Tibial nerve (tissue), 4 donors: Measurements from ENCODE around the gene KCNJ15. TPM values are rescaled to one million over a fixed set of nuclear protein-coding genes. Genes with fewer than 3 reads are reported as not detected.

Experiments
- DNase-seq, 2 donors: peaks; one replicate each; pipeline ENCODE4 v3.0.0-alpha.2; 2019; ENCODE audit warnings: low spot score in 2 of 2
- H3K27ac ChIP-seq, 4 donors: fragments of 200-600 bp; sonication (generic) in 3 of 4; one replicate each; pipeline ENCODE4 v1.5.1; 2017 to 2019; ENCODE audit warnings: mild to moderate bottlenecking in 1 of 4
- H3K27me3 ChIP-seq, 2 donors: fragments of 200-600 bp; sonication (generic) in 1 of 2; one replicate each; pipeline versions ENCODE4 v1.5.1 to v1.6.0; 2017 to 2019
- H3K36me3 ChIP-seq, 3 donors: fragments of 200-600 bp; sonication (generic); one replicate each; pipeline ENCODE4 v1.5.1; 2018 to 2019
- H3K4me1 ChIP-seq, 4 donors: fragments of 200-600 bp; sonication (generic) in 3 of 4; one replicate each; pipeline ENCODE4 v1.5.1; 2017 to 2019
- H3K4me3 ChIP-seq, 4 donors: fragments of 200-600 bp; sonication (generic) in 3 of 4; one replicate each; pipeline ENCODE4 v1.5.1; 2017 to 2019; ENCODE audit warnings: mild to moderate bottlenecking in 1 of 4, moderate library complexity in 1 of 4
- H3K9me3 ChIP-seq, 4 donors: fragments of 200-600 bp; sonication (generic) in 3 of 4; one replicate each; pipeline ENCODE4 v1.5.1; 2017 to 2019
- EP300 ChIP-seq, 2 donors: sonication (generic); formaldehyde crosslinking; IDR thresholded peaks; one replicate each; pipeline ENCODE4 v1.6.1; 2017; ENCODE audit warnings: antibody characterized with exemption in 2 of 2, mild to moderate bottlenecking in 1 of 2
- POLR2A ChIP-seq, 2 donors: fragments of 450-650 bp; IDR thresholded peaks; one replicate each; pipeline ENCODE4 v1.6.1; 2017; ENCODE audit warnings: antibody characterized with exemption in 2 of 2, mild to moderate bottlenecking in 2 of 2, moderate library complexity in 2 of 2
- WGBS, 2 donors: methylation state at CpG; one replicate each; pipeline ENCODE4 v1.1.5; 2018; 5-methylcytosine and 5-hydroxymethylcytosine counted together
- total RNA-seq, 4 donors: library from RNA; depleted of rRNA; stranded (reverse); fragments of >200 nt; gene quantifications; one replicate each; pipeline ENCODE4 v1.1.0, GENCODE V29; 2016
- TF ChIP-seq, protein P1 (sequence below), 5 experiments: fragments of 200-600 bp in 3 of 5; fragments of 450-650 bp in 2 of 5; sonication (generic) in 3 of 5; IDR thresholded peaks; one replicate each; pipeline ENCODE4 v1.5.1; 2016 to 2019; ENCODE audit warnings: antibody characterized with exemption in 5 of 5, mild to moderate bottlenecking in 3 of 5, moderate library complexity in 2 of 5

Gene KCNJ15
- total RNA-seq, 4 donors from 2014 or later = 0.39 to 2.4 (median 0.43) TPM

GRCh38 chr21:38291874-38292273, 35.1 kb downstream of the KCNJ15 start:
- H3K27ac ChIP-seq = no peak overlapping the region
- no peaks in the 10 kb centered on the region for H3K27me3 ChIP-seq
- peaks cover 0 to 7% (median 0%) of the 10 kb centered on the region in 4 donors for H3K4me1 ChIP-seq
- TF ChIP-seq, protein P1, sequence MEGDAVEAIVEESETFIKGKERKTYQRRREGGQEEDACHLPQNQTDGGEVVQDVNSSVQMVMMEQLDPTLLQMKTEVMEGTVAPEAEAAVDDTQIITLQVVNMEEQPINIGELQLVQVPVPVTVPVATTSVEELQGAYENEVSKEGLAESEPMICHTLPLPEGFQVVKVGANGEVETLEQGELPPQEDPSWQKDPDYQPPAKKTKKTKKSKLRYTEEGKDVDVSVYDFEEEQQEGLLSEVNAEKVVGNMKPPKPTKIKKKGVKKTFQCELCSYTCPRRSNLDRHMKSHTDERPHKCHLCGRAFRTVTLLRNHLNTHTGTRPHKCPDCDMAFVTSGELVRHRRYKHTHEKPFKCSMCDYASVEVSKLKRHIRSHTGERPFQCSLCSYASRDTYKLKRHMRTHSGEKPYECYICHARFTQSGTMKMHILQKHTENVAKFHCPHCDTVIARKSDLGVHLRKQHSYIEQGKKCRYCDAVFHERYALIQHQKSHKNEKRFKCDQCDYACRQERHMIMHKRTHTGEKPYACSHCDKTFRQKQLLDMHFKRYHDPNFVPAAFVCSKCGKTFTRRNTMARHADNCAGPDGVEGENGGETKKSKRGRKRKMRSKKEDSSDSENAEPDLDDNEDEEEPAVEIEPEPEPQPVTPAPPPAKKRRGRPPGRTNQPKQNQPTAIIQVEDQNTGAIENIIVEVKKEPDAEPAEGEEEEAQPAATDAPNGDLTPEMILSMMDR (IDR thresholded peaks at IDR 0.05) = no peak
- no peak for TF ChIP-seq EP300 (IDR thresholded peaks at IDR 0.05)
- no peak for TF ChIP-seq POLR2A (IDR thresholded peaks at IDR 0.05)
- no peaks in the 10 kb centered on the region for H3K9me3 ChIP-seq
- no peak overlapping the region for H3K4me3 ChIP-seq
- H3K36me3 ChIP-seq = no peaks in the 10 kb centered on the region
- 92 to 94% methylated on average over 5 of the region's 5 CpGs for WGBS, 2 donors
- no peak for DNase-seq

- no peak overlapping the region for H3K27ac ChIP-seq
- H3K4me3 ChIP-seq = no peak overlapping the region
- 90 to 99% methylated on average over 5 of the region's 5 CpGs for WGBS, 2 donors
- no peaks in the 10 kb centered on the region for H3K27me3 ChIP-seq
- TF ChIP-seq, protein P1 (IDR thresholded peaks at IDR 0.05) = no peak
- no peak for TF ChIP-seq EP300 (IDR thresholded peaks at IDR 0.05)
- TF ChIP-seq POLR2A (IDR thresholded peaks at IDR 0.05) = no peak
- H3K36me3 ChIP-seq = no peaks in the 10 kb centered on the region
- no peak for DNase-seq
- H3K9me3 ChIP-seq = no peaks in the 10 kb centered on the region
- H3K4me1 ChIP-seq = peaks cover 0 to 9% (median 0%) of the 10 kb centered on the region in 4 donors
These were observed 36.3 kb downstream of the KCNJ15 start for GRCh38 chr21:38293113-38293512.

GRCh38 chr21:38293765-38294164, 37.0 kb downstream of the KCNJ15 start:
- TF ChIP-seq EP300 (IDR thresholded peaks at IDR 0.05) = no peak
- TF ChIP-seq, protein P1 (IDR thresholded peaks at IDR 0.05) = no peak
- TF ChIP-seq POLR2A (IDR thresholded peaks at IDR 0.05) = no peak
- H3K27me3 ChIP-seq = no peaks in the 10 kb centered on the region
- H3K4me3 ChIP-seq = no peak overlapping the region
- WGBS, 2 donors = 33% methylated on average over 5 of the region's 5 CpGs
- no peak overlapping the region for H3K27ac ChIP-seq
- DNase-seq = no peak
- H3K4me1 ChIP-seq = peaks cover 0 to 9% (median 0%) of the 10 kb centered on the region in 4 donors
- H3K36me3 ChIP-seq = no peaks in the 10 kb centered on the region
- no peaks in the 10 kb centered on the region for H3K9me3 ChIP-seq

GRCh38 chr21:38294609-38295008, 37.8 kb downstream of the KCNJ15 start:
- no peaks in the 10 kb centered on the region for H3K36me3 ChIP-seq
- no peak for TF ChIP-seq POLR2A (IDR thresholded peaks at IDR 0.05)
- TF ChIP-seq EP300 (IDR thresholded peaks at IDR 0.05) = no peak
- TF ChIP-seq, protein P1 (IDR thresholded peaks at IDR 0.05) = no peak
- H3K9me3 ChIP-seq = no peaks in the 10 kb centered on the region
- 89 to 92% methylated on average over 2 of the region's 2 CpGs for WGBS, 2 donors
- DNase-seq = no peak
- H3K4me1 ChIP-seq = peaks cover 0 to 9% (median 0%) of the 10 kb centered on the region in 4 donors
- no peaks in the 10 kb centered on the region for H3K27me3 ChIP-seq
- no peak overlapping the region for H3K4me3 ChIP-seq
- no peak overlapping the region for H3K27ac ChIP-seq

DNA sequence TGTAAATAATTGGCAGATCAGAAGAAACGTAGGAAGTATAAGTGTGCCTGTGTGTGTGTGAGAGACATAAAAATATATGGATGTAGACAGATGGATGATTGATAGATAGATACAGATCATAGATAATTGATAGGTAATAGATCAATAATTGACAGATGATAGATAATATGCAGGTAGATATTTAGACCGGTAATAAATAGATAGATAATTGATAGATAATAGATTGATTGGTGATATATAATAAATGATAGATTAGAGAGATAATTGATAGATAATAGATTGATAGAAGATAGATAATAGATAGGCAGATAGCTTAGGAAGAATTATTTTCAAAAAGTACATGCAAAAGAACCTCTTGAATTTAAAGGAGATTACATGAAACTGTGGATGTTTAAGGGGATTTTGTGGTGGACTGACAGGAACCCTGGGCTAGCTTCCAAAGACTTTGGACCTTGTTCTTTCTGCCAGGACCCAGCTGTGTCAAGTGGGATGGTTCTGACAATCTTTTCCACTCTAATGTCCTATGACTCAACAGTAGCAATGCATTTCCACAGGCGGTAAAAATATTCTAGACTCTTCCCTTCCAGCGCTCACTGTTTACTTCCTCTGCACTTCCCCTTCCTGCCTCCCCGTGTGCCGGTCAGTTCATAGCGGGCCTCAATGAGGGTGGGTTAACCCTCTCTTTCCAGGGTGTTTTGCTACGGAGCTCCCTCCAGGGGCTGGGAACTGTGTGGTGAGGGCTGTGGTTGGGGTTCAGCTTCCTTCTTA, 39.4 kb downstream of the KCNJ15 start:
- no peaks in the 10 kb centered on the region for H3K27me3 ChIP-seq
- TF ChIP-seq EP300 (IDR thresholded peaks at IDR 0.05) = peak in 1 of 2 donors; percentile 29
- TF ChIP-seq POLR2A (IDR thresholded peaks at IDR 0.05) = no peak
- WGBS, 2 donors = 33 to 36% methylated on average over 8 of the region's 8 CpGs
- no peaks in the 10 kb centered on the region for H3K36me3 ChIP-seq
- peaks cover 0 to 6% (median 0%) of the 10 kb centered on the region in 4 donors for H3K4me1 ChIP-seq
- DNase-seq = no peak
- no peak overlapping the region for H3K4me3 ChIP-seq
- peak overlapping the region in 2 of 4 donors; percentile 6 to 43 for H3K27ac ChIP-seq
- H3K9me3 ChIP-seq = no peaks in the 10 kb centered on the region
